Measurements from ENCODE around the gene FSTL5. TPM values are rescaled to one million over a fixed set of nuclear protein-coding genes. Genes with fewer than 3 reads are reported as not detected.

Gene FSTL5
- total and polyA plus RNA-seq, 9 of the 15 experiments (the other 6 are each of a cell fraction or from before 2014, with no cell fraction given), result 0.09 to 3.1 (median 0.50) TPM; not detected in 1

DNA sequence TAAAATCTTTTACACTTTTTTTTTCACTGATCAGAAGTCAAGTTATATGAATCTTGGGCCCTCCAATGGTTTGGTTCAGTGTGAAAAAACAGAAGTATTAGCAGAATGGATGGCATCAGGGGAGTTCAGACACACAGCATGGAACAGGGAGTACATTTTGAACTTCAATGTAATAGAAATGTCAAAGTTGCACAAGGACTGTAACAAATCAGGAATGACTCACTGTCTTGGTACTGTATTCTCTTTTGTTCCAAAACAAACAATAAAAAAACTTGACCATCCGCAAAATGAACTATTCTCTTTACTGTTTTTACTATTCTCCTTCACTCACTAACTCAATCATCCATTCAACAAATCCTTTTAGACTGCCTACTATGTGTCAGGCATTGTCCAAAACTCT lies 401.0 kb downstream of the FSTL5 start:
- in situ Hi-C loops (cut with MboI), result no loop called here
- Histone ChIP-seq H3K27me3 (ENCODE audit: control insufficient read depth in 2 of 2, insufficient read depth in 2 of 2, low read length in 2 of 2) (no peaks in the 10 kb centered on the region), H4K20me1 (replicated peaks; ENCODE audit: control insufficient read depth, insufficient read depth, low read length) (no peaks in the 10 kb centered on the region), H3K27ac (ENCODE audit: extremely low read depth, low read depth, low read length) (no peak overlapping the region), H3K4me3 (no peak overlapping the region), H3K79me2 (ENCODE audit: control insufficient read depth, insufficient read depth, low read length) (no peaks in the 10 kb centered on the region), H3K4me2 (ENCODE audit: insufficient read depth, low read length) (no peak overlapping the region), H3K9me3 (replicated peaks; ENCODE audit: control insufficient read depth, insufficient read depth, low read depth, low read length) (no peaks in the 10 kb centered on the region), H3K36me3 (ENCODE audit: control insufficient read depth, insufficient read depth, low read length) (no peaks in the 10 kb centered on the region), H3K4me1 (replicated peaks in 1 of 2; ENCODE audit: control insufficient read depth in 2 of 2, insufficient read depth in 2 of 2, low read length in 2 of 2) (no peaks in the 10 kb centered on the region), H3K9ac (ENCODE audit: insufficient read depth in 1 of 2, low read depth in 2 of 2, low read length in 2 of 2) (no peak overlapping the region), H3K9me1 (ENCODE audit: control insufficient read depth, insufficient read depth, low read length) (no peaks in the 10 kb centered on the region), H2AFZ (ENCODE audit: low read depth, low read length) (no peak overlapping the region)
- intact Hi-C loops (cut with micrococcal nuclease), result no loop called here
- ATAC-seq (no peak), FAIRE-seq (no peak), DNase-seq (ENCODE audit: extremely low read depth in 1 of 4, low spot score in 3 of 4) (no peak)
- ChIA-PET CTCF (ENCODE audit: low intra/inter-chr PET ratio) (no interaction called here), POLR2A (no interaction called here)
- BruUV-seq (replicated peaks), result no TSS peak
- 0% methylated on average over 1 of the region's 1 CpG for WGBS (ENCODE audit: insufficient coverage, low coverage, missing lambda C conversion rate)
- TF ChIP-seq HDGF (IDR thresholded peaks at IDR 0.05) (no peak), TEAD4 (IDR thresholded peaks at IDR 0.05; ENCODE audit: low read length) (no peak), TEAD4 (CRISPR knock-in tag; IDR thresholded peaks at IDR 0.05; ENCODE audit: borderline replicate concordance) (no peak), ZNF24 (IDR thresholded peaks at IDR 0.05) (no peak), THRA (IDR thresholded peaks at IDR 0.05) (no peak), NELFE (IDR thresholded peaks at IDR 0.05; ENCODE audit: insufficient read depth, insufficient read length) (no peak), PHTF2 (CRISPR knock-in tag; IDR thresholded peaks at IDR 0.05) (no peak), NFIC (IDR thresholded peaks at IDR 0.05) (no peak), ZNF592 (IDR thresholded peaks at IDR 0.05) (no peak), LCOR (CRISPR knock-in tag; IDR thresholded peaks at IDR 0.05) (no peak), RUNX1 (IDR thresholded peaks at IDR 0.05; ENCODE audit: low read depth) (no peak)
